Right renal cortex interstitium (tissue), 3 donors: ENCODE results near the gene ZNF791. TPM values are rescaled to one million over a fixed set of nuclear protein-coding genes. Genes with fewer than 3 reads are reported as not detected.
"Not testable (repeated sequence)": the region's sequence is repeated elsewhere in the genome, so short reads cannot be mapped to it uniquely, and the experiment has no call there.

Experiments used
- DNase-seq, 3 donors: peaks; one replicate each; pipeline ENCODE4 v3.0.0-alpha.2; 2013; ENCODE audit warnings: low read depth in 3 of 3, low spot score in 2 of 3
- polyA plus RNA-seq, 3 donors: library from polyadenylated mRNA; unstranded; fragments of 120-200 nt; gene quantifications; one replicate each; pipeline ENCODE4 v1.2.1, GENCODE V29; 2013; ENCODE audit not compliant: insufficient read length in 3 of 3

Gene ZNF791
- polyA plus RNA-seq, 3 donors: 21.3 to 25.4 (median 23.2) TPM

DNA sequence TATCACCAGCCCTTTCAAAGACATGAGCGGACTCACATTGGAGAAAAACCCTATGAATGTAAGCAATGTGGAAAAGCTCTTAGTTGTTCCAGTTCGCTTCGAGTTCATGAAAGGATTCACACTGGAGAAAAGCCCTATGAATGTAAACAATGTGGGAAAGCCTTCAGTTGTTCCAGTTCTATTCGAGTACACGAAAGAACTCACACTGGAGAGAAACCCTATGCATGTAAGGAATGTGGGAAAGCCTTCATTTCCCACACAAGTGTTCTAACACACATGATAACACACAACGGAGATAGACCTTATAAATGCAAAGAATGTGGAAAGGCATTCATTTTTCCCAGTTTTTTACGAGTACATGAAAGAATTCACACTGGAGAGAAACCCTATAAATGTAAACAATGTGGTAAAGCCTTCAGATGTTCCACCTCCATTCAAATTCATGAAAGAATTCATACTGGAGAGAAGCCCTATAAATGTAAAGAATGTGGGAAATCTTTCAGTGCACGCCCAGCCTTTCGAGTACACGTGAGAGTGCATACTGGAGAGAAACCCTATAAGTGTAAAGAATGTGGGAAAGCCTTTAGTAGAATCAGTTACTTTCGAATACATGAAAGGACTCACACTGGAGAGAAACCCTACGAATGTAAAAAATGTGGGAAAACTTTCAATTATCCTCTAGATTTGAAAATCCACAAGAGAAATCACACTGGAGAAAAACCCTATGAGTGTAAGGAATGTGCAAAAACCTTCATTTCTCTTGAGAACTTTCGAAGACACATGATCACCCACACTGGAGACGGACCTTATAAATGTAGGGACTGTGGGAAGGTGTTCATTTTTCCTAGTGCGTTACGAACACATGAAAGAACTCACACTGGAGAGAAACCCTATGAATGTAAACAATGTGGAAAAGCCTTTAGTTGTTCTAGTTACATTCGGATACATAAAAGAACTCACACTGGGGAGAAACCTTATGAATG, 17.6 kb downstream of the ZNF791 start:
- no peak for DNase-seq

DNA sequence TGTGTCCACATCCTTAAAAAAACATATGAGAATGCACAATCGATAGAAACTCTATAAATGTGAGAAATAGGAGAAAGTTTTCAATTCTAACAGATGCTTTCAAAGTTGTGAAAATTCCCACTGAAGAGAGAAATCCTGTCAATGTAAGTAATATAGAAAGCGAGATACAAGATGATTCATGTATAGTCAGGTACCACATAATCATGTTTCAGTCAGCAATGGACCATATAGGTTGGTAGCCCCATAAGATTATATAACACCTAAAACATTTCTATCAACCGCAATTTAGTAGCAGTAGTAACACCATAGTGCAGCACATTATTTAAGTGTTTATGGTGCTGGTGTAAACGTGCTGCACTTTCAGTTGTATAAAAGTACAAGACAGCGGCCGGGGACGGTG, 18.5 kb downstream of the ZNF791 start:
- no peak for DNase-seq

DNA sequence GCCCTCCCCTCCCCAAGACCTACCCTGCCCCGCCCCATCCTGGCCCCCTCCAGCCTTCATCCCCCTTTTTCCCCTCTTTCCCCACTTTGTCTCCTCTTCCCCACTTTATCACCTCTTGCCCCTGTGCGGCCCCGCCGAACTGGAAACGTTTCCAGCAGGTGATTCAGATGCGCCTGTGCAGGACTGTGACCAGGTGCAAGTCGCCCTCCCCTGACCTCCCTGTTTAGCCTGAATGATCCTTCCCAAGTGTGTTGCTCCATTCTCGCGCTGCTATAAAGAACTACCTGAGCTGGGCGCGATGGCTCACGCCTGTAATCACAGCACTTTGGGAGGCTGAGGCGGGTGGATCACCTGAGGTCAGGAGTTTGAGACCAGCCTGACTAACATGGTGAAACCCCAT, 25.9 kb downstream of the ZNF791 start:
- no peak for DNase-seq

DNA sequence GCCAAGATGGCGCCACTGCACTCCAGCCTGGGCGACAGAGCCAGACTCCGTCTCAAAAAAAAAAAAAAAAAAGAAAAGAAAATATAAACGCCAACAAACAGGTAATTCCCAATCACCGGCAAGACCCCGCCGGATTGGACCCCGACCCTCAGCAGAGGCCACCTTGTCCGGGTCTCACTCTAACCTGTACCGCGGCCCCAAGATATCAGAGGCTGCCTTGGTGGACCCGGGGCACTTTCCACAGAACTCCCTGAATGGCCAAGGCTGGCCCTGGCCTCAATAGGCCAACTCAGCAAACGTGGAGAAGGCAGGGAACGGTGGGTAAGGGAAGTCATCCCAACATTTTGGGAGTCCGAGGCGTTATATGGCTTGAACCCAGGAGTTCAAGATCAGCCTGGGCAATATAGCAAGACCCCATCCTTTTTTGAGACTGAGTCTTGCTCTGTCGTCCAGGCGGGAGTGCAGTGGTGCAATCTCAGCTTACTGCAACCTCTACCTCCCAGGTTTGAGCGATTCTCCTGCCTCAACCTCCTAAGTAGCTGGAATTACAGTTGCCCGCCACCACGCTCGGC, 28.0 kb downstream of the ZNF791 start:
- DNase-seq: no peak

DNA sequence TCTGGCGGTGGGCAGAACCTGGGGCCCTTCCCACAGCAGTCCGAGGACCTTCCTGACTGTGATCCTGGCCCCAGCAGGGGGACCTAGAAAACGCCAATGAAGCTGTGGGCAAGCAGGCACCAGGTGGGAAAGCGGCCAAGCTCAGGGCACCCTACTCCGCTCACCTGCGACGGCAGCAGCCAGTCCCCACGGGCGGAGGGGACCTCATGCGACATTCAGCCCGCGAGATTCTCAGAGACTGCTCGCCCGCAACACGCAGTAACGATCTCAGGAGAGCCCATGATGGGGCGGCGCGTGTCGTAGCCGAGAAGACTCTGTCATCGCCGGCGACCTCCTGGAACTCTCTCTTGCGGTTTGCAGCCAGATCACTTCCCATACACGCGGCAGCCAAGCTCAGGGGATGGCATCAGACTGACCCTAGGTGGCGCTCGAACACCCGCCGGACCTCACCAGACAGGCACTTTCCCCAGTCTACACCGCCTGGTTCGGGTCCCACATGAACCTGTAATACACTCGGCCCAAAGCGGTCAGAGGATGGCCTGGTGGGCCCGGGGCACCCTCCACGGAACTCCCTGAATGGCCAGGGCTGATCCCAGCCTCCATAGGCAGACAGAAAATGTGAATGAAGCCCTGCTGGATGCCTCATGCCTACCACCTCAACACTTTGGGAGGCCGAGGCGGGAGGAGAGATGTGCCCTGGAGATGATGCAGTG, 29.3 kb downstream of the ZNF791 start:
- peak in 2 of 3 donors; percentile 48 to 59 for DNase-seq

DNA sequence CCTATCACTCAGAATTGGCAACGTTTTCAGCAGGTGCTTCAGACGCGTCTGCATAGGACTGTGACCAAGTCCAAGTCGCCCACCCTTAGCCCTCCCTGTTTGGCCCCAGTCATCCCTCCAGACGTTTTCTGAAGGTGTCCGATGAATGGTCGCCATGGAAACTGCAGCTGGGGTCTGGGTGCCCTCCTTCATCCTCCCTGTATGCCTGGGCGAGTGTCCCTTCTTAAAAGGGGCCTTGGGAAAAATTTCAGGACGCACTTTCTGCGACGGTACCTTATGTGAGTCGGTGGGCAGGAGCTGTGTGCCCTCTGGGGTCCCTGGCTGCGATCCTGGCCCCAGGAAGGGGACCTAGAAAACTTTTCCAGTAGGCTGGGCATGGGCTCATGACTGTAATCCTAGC, 30.7 kb downstream of the ZNF791 start:
- DNase-seq: no peak

DNA sequence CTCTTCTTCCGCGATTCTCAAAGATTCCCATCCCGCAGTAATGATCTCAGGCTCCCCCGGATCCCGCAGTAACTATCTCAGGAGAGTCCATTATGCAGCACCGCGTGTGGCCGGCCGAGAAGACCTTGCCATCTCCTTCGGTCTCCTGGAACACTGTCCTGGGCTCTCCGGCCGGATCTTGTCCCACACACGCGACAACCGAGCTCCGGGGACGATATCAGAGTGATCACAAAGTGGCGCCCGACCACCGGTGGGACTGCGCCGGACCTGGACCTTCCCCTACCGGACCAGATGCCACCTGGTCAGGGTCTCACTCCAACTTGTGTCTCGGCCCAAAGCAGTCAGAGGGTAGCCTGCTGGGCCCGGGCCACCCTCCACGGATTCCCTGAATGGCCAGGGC, 31.8 kb downstream of the ZNF791 start:
- no peak for DNase-seq

DNA sequence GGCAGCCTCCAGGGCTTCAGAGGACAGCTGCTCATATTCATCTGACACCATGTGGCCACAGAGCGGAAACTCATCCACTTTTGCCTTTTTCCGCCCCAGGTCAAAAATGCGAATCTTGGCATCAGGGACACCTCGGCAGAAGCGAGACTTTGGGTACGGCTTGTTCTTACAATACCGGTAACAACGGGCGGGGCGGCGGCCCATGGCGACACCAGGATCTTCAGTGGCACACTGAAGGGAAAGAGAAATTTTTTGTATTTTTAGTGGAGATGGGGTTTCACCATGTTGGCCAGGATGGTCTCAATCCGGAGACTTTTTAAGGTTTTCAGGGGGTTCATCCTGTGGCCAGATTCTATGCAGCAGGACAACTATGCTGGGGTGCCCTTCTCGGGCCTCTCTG, 33.0 kb downstream of the ZNF791 start:
- not testable (repeated sequence) for DNase-seq

DNA sequence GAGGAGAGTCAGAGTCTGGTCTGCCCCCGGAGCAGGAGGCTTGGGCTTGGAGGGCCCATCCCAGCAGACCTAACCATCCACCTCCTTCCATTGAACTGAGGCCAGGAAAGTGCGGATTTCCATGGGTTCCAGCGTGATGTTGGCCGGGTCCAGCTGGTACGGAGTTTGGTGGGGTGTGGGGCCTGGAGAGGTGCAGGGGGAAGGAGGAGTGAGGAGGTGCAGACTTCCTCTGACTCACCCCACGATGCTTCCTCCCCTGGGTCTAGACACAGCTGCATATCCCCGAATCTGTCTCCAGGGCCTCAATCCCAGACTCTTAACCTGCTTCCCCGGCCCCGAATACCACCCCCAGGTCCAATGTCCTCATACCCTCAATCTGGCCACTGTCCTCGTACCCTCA, 35.8 kb downstream of the ZNF791 start:
- no peak for DNase-seq

DNA sequence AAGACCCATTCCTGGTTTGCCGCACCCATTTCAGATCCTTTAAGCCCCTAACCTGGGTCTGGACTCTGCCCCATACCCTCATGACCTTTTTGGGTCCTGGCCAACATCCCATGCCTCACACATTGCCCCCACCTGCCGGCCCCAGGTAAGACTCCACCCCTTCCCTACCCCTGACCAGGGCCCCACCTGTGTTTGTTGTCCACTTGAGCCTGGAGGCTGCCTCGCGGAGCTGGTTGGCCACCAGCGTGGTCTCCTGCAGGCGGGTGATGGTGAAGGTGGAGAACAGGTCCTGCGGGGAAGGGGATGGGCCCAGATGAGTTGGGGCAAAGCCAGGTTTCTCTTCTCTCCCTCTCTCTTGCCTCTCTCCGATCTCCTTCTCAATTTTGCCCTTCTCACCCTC, 36.3 kb downstream of the ZNF791 start:
- DNase-seq: no peak

DNA sequence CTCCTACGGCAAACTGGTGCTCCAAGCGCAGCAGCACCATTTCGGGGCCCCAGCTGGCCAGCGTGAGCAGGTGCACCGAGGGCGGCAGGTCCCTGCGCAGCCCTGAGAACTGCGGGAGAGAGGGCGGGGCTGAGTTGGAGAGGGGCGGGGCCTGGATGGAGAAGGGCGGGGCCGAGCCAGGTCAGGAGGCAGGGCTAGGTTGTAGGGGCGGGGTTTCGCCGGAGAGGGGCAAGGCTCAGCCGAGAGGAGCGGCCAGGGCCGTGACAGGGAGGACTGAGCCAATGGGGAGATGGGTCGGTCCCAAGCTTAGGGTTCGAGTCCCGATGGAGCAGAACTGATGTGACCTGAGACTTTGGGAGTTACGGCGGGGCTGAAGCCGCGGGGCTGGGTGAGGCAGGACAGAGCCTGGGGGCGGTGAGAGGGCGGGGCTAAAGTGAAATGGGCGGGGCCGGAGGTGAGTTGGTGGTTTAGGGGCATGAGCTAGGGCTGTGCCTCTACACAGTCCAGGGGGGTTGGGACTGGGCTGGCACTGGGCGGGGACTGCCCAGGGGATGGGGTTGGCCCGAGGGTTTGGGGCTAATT, 36.9 kb downstream of the ZNF791 start:
- DNase-seq: no peak

DNA sequence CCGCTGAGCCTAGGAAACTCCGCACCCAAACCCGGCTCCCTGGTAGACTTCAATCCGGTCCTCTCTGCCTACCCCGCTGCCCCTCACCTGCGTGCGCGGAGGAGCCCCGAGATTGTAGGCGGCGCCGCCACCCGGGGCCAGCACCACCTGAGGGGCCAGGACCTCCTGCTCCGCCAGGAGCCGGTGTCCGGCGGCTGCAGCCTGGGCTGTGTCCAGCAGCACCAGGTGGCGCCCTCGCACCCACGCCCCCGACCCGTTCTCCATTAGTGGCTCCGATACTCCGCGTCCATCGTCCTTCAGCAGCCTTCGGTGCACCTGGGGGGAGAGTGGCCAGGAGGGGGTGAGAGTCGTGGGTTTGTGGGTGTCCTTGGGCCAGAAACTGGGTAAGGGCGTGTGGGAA, 37.4 kb downstream of the ZNF791 start:
- DNase-seq: no peak

DNA sequence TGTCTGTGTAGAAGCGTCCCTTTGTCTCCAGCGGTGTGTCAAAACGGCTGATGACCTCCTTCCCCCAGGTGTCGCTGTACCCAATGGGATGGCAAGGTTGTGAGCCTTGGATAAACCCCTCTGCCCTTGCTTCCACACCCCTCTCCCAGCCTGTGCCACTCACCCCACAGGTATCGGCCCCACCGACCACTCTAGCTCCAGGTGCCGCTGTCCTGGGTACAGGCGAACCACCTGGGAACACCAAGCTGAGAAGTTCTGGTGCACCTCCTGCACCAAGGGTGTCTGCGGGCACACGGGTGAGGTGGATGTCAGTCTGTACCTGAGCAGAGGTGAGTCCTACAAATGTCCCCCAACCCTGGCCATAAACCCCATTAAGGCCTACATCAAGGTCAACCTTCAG, 39.2 kb downstream of the ZNF791 start:
- no peak for DNase-seq

DNA sequence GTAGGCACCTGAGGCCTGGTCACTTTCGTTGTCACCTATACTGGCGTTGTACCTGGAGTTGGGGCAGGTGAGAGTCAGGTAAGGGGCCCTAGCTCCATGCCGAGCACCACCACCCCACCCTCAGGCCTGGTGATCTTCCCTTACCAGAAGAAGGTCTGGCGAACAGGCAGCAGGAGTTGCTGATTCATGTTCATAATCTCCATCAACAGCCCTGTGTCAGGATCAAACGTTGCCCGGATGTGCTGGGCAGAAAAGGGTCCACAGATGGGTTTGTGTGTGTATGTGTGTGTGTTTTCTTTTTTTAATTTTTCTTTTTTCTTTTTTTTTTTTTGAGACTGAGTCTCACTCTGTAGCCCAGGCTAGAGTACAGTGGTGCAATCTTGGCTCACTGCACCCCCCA, 41.5 kb downstream of the ZNF791 start:
- DNase-seq: no peak

DNA sequence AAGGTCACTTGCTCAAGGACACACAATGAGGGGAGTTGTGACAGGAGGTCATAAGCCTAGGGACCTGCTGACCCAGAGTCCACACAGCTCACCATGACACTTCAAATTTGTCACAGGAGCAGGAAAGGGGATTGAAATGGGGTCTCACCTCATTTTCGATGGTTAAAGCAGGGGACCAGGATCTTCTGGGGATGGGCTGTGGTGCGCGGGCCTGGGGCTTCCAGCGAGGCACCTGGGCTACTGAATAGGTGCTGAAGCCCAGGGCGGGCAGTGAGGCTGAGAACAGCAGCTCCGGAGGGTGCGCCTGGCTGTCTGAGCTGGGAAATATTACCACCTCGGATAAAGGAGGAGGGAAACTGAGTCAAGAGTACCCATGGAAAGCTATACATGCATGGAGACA, 44.8 kb downstream of the ZNF791 start:
- no peak for DNase-seq

DNA sequence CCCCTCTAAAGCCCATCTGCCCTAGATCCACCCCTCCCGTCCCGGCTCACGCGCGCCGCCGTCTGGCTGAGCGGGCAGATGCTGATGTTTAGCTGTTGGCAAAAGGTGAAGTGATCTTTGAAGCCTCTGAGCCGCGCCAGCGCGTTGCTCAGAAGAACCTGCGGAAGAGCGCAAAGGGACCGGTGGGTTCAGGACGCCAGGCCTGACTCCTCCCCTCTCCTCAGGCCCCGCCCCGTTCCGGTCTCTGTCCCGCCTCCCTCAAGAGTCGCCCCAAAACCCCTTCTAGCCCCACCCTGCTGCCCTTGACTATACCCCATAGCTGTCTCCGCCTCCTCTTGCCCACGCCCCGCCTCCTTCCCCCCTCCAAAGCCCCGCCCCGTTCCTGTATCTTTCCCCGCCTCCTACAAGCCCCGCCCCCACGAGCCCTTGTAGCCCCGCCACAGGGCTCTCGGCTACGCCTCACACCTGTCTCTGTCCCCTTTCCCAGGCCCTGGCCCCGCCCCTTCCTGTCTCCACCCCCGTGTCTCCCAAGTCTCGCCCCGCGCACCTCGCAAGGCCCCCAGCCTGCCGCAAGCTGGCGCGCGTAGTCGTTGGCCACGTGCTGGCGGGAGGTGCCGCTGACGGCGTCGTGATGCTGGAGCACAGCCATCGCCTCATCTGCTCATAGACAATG, 46.3 kb downstream of the ZNF791 start:
- DNase-seq: no peak

DNA sequence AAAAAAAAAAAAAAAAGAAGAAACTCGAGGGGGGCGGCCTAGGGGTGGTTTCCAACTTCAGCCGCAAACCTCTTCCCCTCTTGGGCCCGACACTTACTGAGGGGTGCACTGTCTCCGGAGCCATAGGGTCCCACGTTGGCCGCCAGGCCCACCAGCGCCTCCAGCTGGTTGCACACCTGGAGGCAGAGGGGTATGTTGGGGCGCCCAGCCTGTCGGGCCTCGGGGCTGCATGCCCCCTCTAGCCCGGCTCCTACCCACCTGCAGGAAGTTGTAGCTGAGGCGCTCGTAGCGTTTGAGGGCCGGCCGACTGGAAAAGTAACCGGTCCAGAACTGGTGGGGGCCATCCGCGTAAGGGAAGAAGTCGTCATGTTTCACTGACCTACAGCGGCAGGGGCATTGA, 47.2 kb downstream of the ZNF791 start:
- no peak for DNase-seq

DNA sequence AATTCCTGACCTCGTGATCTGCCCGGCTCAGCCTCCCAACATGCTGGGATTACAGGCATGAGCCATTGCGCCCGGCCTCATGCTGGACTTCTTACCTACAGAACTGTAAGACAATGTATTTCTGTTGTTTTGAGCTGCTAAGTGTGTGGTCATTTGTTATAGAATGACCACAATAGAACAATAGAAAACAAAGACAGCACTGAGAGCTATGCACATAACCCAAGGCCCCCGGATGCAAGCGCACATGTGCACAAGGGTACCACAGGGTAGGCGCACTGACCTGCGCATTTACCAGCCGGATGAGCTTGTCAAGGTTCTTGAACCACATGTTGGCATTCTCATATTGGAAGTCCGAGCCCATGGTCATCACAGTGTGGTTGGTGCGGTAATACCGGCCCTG, 50.3 kb downstream of the ZNF791 start:
- DNase-seq: no peak

DNA sequence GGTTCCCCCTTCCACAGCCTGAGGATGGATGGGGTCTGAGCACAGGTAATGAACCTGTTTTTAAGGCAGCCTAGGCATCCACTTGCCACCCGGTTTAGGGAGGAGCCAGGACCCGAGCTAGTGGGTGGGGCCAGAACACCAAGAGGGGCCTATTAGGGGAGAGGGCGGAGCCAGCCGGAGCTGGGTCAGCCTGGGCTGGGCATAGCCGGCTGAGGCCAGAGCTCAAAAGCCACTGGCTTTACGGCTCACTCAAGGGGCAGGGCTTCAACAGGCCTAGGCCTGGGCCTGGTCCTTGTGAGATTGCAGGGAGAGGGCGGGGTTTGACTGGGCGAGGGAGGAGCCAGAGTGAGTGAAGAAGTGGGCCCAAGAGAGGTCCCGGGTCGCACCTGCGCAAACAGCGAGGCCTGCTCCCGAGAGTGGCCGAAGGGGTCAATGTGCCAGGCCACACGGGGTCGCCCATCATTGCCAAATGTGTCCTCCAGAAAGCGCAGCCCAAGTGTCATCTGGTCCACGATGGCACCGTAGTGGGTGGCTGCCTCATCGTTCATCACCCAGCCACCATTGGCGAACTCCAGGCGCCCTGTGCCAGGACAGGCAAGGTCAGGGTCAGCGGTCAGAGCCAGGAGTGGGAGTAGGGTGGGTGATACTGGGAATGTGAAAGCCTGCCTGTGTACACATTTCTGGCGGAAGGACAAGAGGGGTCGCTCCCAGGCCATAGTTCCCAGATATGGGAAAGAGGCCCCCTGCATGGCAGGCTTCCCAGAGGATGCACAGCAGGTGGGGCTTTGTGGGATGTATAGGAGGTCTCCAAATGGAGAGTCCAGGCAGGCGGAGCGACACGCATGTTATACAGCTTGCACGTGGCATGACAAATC, 53.9 kb downstream of the ZNF791 start:
- no peak for DNase-seq

DNA sequence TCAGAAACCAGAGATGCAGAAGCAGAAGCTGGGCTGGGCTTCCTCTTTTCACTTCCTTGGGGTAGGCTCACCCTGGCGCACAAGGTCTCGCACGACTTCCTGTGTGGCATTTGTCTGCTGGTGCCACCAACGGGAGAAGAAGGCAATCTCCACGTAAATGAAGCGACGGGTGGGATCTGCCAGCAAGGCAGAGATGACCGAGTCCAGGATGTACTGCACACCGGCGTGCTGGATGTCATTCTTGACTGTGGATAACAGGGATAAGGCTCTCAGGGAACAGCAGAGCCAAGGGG, 54.5 kb downstream of the ZNF791 start:
- no peak for DNase-seq
